Colon (tissue), 2 donors: ENCODE measurements around the gene CEBPA.

ENCODE experiments used
- FAIRE-seq: peaks from 2 replicates; lab custom pipeline; 2012; peaks lifted over from hg19 to GRCh38; lab: Jason Lieb, UNC
- donor health status: control.
- donor health status: control.

The CEBPA gene

GRCh38 chr19:33286899-33287298 is 15.4 kb downstream of the CEBPA start:
- no peak for FAIRE-seq

- FAIRE-seq: no peak
Measured at GRCh38 chr19:33285441-33285927, 16.9 kb downstream of the CEBPA start.

- no peak for FAIRE-seq
Measured at GRCh38 chr19:33284756-33285155, 17.6 kb downstream of the CEBPA start.

GRCh38 chr19:33284146-33284643 is 18.1 kb downstream of the CEBPA start:
- no peak for FAIRE-seq

GRCh38 chr19:33283589-33283988 is 18.7 kb downstream of the CEBPA start:
- no peak for FAIRE-seq

- FAIRE-seq: no peak
Measured at GRCh38 chr19:33282036-33282671, 20.2 kb downstream of the CEBPA start.

GRCh38 chr19:33281296-33281926 is 20.9 kb downstream of the CEBPA start:
- no peak for FAIRE-seq

GRCh38 chr19:33280351-33280921 is 21.9 kb downstream of the CEBPA start:
- no peak for FAIRE-seq

- FAIRE-seq: no peak
Measured at GRCh38 chr19:33279430-33280350, 22.6 kb downstream of the CEBPA start.

- no peak for FAIRE-seq
Measured at GRCh38 chr19:33278403-33279269, 23.7 kb downstream of the CEBPA start.

GRCh38 chr19:33278023-33278402 is 24.3 kb downstream of the CEBPA start:
- FAIRE-seq: no peak

- FAIRE-seq: no peak
Measured at GRCh38 chr19:33277434-33277833, 24.9 kb downstream of the CEBPA start.

- no peak for FAIRE-seq
Measured at GRCh38 chr19:33275933-33276619, 26.3 kb downstream of the CEBPA start.

GRCh38 chr19:33275559-33275932 is 26.8 kb downstream of the CEBPA start:
- FAIRE-seq: no peak

- FAIRE-seq: no peak
Measured at GRCh38 chr19:33274663-33275558, 27.4 kb downstream of the CEBPA start.

GRCh38 chr19:33273881-33274662 is 28.3 kb downstream of the CEBPA start:
- no peak for FAIRE-seq

GRCh38 chr19:33273065-33273736 is 29.1 kb downstream of the CEBPA start:
- FAIRE-seq: no peak
